ENCODE measurements around the gene SNAI3.

Gene SNAI3

GRCh38 chr16:88631920-88632586 is 54.3 kb downstream of the SNAI3 start:
- DNase-seq = no peak

GRCh38 chr16:88631384-88631783 is 54.9 kb downstream of the SNAI3 start:
- no peak for DNase-seq

GRCh38 chr16:88630941-88631340 is 55.4 kb downstream of the SNAI3 start:
- no peak for DNase-seq

- DNase-seq = no peak
These were observed 55.9 kb downstream of the SNAI3 start for GRCh38 chr16:88630433-88630832.

- no peak for DNase-seq
These were observed 56.5 kb downstream of the SNAI3 start for GRCh38 chr16:88629835-88630234.

GRCh38 chr16:88628512-88628974 is 57.8 kb downstream of the SNAI3 start:
- no peak for DNase-seq

Data from retina (tissue), 1 donor.